Measurements from ENCODE around the gene GRID2.

Gene GRID2

GRCh38 chr4:93092765-93093164, 789.0 kb downstream of the GRID2 start:
- ATAC-seq, result no peak
- TF ChIP-seq ARNTL (CRISPR knock-in tag; IDR thresholded peaks at IDR 0.05; ENCODE audit: borderline replicate concordance, low read depth) (no peak), TCF4 (CRISPR knock-in tag; IDR thresholded peaks at IDR 0.05; ENCODE audit: borderline replicate concordance) (no peak), CSDC2 (CRISPR knock-in tag; IDR thresholded peaks at IDR 0.05) (no peak), ZFP3 (CRISPR knock-in tag; IDR thresholded peaks at IDR 0.05) (no peak), ZNF565 (CRISPR knock-in tag; conservative IDR thresholded peaks at IDR 0.05; ENCODE audit: low read depth) (no peak), CSRNP3 (CRISPR knock-in tag; IDR thresholded peaks at IDR 0.05) (no peak)

GRCh38 chr4:93103042-93103441, 799.3 kb downstream of the GRID2 start:
- no peak for TF ChIP-seq ZFP30 (CRISPR knock-in tag; IDR thresholded peaks at IDR 0.05)
- no peak for TF ChIP-seq ZNF565 (CRISPR knock-in tag; conservative IDR thresholded peaks at IDR 0.05; ENCODE audit: low read depth)
- TF ChIP-seq ISL1 (CRISPR knock-in tag; IDR thresholded peaks at IDR 0.05), result no peak
- no peak for TF ChIP-seq SNAI2 (CRISPR knock-in tag; IDR thresholded peaks at IDR 0.05)
- TF ChIP-seq, protein P1, sequence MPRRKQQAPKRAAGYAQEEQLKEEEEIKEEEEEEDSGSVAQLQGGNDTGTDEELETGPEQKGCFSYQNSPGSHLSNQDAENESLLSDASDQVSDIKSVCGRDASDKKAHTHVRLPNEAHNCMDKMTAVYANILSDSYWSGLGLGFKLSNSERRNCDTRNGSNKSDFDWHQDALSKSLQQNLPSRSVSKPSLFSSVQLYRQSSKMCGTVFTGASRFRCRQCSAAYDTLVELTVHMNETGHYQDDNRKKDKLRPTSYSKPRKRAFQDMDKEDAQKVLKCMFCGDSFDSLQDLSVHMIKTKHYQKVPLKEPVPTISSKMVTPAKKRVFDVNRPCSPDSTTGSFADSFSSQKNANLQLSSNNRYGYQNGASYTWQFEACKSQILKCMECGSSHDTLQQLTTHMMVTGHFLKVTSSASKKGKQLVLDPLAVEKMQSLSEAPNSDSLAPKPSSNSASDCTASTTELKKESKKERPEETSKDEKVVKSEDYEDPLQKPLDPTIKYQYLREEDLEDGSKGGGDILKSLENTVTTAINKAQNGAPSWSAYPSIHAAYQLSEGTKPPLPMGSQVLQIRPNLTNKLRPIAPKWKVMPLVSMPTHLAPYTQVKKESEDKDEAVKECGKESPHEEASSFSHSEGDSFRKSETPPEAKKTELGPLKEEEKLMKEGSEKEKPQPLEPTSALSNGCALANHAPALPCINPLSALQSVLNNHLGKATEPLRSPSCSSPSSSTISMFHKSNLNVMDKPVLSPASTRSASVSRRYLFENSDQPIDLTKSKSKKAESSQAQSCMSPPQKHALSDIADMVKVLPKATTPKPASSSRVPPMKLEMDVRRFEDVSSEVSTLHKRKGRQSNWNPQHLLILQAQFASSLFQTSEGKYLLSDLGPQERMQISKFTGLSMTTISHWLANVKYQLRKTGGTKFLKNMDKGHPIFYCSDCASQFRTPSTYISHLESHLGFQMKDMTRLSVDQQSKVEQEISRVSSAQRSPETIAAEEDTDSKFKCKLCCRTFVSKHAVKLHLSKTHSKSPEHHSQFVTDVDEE (CRISPR knock-in tag; IDR thresholded peaks at IDR 0.05), result no peak
- TF ChIP-seq POU6F1 (CRISPR knock-in tag; IDR thresholded peaks at IDR 0.05; ENCODE audit: borderline replicate concordance, low read depth), result no peak
- no peak for TF ChIP-seq CSRNP3 (CRISPR knock-in tag; IDR thresholded peaks at IDR 0.05)
- no peak for ATAC-seq

DNA sequence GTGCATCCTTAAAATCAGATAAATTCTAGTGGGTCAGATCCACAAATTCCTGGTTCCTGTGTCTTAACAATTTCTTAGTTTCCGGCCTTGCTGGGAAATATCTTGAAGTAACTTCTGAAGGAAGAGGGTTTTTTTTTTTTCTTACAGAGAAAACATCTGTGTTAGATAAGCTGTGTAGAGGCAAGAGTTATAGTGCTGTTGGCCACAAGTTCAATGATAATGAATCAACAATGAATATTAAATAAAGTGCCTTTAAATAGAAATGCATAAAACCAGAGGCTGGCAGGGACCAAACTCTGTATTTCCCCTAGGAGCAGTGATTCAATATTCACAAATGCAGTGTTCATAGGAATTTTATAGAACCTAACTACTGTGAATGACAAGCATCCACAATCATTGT, 812.9 kb downstream of the GRID2 start:
- TF ChIP-seq ZC3H10 (CRISPR knock-in tag; IDR thresholded peaks at IDR 0.05) (no peak), SNAI2 (CRISPR knock-in tag; IDR thresholded peaks at IDR 0.05) (no peak), PPARA (CRISPR knock-in tag; IDR thresholded peaks at IDR 0.05; ENCODE audit: borderline replicate concordance) (no peak), RARB (CRISPR knock-in tag; IDR thresholded peaks at IDR 0.05) (no peak), ZFP3 (CRISPR knock-in tag; IDR thresholded peaks at IDR 0.05) (no peak), CSDC2 (CRISPR knock-in tag; IDR thresholded peaks at IDR 0.05) (no peak)
- ATAC-seq, result no peak

GRCh38 chr4:93127489-93127888, 823.7 kb downstream of the GRID2 start:
- TF ChIP-seq OSR1 (CRISPR knock-in tag; IDR thresholded peaks at IDR 0.05), result no peak
- no peak for TF ChIP-seq ESRRG (CRISPR knock-in tag; IDR thresholded peaks at IDR 0.05)
- no peak for TF ChIP-seq CSDC2 (CRISPR knock-in tag; IDR thresholded peaks at IDR 0.05)
- TF ChIP-seq TCF4 (CRISPR knock-in tag; IDR thresholded peaks at IDR 0.05; ENCODE audit: borderline replicate concordance), result no peak
- no peak for TF ChIP-seq SNAI2 (CRISPR knock-in tag; IDR thresholded peaks at IDR 0.05)
- no peak for TF ChIP-seq GLIS3 (CRISPR knock-in tag; IDR thresholded peaks at IDR 0.05)
- TF ChIP-seq, protein P2, sequence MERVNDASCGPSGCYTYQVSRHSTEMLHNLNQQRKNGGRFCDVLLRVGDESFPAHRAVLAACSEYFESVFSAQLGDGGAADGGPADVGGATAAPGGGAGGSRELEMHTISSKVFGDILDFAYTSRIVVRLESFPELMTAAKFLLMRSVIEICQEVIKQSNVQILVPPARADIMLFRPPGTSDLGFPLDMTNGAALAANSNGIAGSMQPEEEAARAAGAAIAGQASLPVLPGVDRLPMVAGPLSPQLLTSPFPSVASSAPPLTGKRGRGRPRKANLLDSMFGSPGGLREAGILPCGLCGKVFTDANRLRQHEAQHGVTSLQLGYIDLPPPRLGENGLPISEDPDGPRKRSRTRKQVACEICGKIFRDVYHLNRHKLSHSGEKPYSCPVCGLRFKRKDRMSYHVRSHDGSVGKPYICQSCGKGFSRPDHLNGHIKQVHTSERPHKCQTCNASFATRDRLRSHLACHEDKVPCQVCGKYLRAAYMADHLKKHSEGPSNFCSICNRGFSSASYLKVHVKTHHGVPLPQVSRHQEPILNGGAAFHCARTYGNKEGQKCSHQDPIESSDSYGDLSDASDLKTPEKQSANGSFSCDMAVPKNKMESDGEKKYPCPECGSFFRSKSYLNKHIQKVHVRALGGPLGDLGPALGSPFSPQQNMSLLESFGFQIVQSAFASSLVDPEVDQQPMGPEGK (CRISPR knock-in tag; IDR thresholded peaks at IDR 0.05; ENCODE audit: borderline replicate concordance), result no peak
- no peak for TF ChIP-seq ZFP30 (CRISPR knock-in tag; IDR thresholded peaks at IDR 0.05)
- no peak for TF ChIP-seq ZC3H10 (CRISPR knock-in tag; IDR thresholded peaks at IDR 0.05)
- no peak for TF ChIP-seq CSRNP3 (CRISPR knock-in tag; IDR thresholded peaks at IDR 0.05)
- TF ChIP-seq, protein P1 (CRISPR knock-in tag; IDR thresholded peaks at IDR 0.05), result no peak

More at GRCh38 chr4:93127489-93127888, 823.7 kb downstream of the GRID2 start:
- no peak for ATAC-seq

Data from SK-N-SH treated with all-trans-retinoic acid at 6 μM for 48 hours (cell line).